ENCODE results near the gene DEXI. TPM values are rescaled to one million over a fixed set of nuclear protein-coding genes. Genes with fewer than 3 reads are reported as not detected.
A peak's percentile ranks its signal among the peaks of the same experiment; 100 is the strongest.
"Not testable (repeated sequence)": the region's sequence is repeated elsewhere in the genome, so short reads cannot be mapped to it uniquely, and the experiment has no call there.

The DEXI gene
- total RNA-seq, 2 experiments from 2014 or later, result 24.2 to 24.7 TPM

DNA sequence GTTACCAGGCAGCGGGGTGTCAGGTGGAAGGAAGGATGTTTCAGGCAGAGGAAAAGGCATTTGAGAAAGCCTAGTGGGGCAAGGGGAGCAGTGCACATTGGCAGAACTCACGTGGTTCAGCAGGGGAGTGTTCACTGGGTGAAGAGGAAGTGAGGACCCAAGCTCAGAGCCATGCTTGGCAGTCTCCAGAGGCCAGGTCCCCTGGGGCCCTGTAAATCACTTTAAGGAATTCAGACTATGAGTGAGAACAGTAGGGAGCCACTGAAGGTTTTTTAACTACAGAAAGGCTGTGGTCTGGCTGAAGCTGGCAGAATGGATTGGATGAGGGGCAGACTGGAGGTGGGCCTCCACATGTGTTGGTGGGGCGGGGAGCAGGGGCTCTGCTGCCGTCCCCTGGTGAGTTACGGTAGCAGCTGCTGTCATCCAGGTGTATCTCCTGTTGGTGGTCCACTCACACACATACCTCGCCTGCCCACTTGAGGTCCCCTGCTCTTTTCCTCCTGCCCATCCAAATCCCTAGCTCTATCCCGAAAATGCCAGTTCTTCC, 7.2 kb upstream of the DEXI start:
- CTCF ChIA-PET, result interaction anchor here (0.6 to 2.8 kb wide), 11 partner anchors 8 to 457 kb away, joined by 3 to 13 read pairs (median 4); partner anchors contain the start of gene SOCS1
- H3K4me3 Mint-ChIP-seq, result no peak overlapping the region
- peak; percentile 66 for DNase-seq
- peak overlapping the region; percentile 16 for H3K27ac Mint-ChIP-seq
- peaks cover 3% of the 10 kb centered on the region for H3K36me3 Mint-ChIP-seq (ENCODE audit: low read depth)
- POLR2A ChIA-PET, result interaction anchor here (0.6 to 2.7 kb wide), 6 partner anchors 9 to 848 kb away, joined by 3 to 13 read pairs (median 4); partner anchors contain the start of genes SOCS1 and ZC3H7A
- no peaks in the 10 kb centered on the region for H3K9me3 Mint-ChIP-seq
- peaks cover 62% of the 10 kb centered on the region for H3K4me1 Mint-ChIP-seq
- H3K27me3 Mint-ChIP-seq, result no peaks in the 10 kb centered on the region

DNA sequence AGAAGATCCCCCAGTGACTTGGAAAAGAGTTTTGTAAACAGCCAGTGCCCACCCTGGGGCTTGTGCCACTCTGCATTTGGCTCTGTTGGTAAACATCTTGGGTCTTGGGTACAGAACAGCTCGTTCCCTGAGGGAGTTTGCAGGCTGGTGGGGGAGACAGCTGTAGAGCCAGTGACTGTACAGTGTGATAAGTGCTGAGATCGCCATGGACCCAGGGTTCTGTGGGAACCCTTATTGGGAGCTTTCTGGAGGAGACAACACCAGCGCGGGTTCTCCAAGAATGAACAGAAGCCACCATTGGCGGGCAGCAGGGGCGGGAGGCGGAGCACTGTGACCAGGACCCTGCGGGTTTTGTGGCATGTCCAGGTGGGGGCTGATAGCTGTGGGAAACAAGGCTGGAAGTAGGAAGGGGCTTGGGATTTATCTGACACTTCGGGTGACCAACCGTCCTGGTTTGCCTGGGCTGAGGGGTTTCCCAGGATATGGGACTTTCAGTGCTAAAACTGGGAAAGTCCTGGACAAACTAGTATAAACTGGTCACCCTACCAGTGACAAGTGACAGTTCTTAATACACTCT, 5.0 kb upstream of the DEXI start:
- ChIA-PET POLR2A (interaction anchor here (0.9 to 1.3 kb wide), 4 partner anchors 9 to 849 kb away, joined by 3 read pairs; partner anchors contain the start of genes SOCS1 and ZC3H7A), CTCF (interaction anchor here (1.1 to 2.8 kb wide), 3 partner anchors 10 to 409 kb away, joined by 3 to 13 read pairs (median 3); no protein-coding TSS in a partner anchor)
- no peaks in the 10 kb centered on the region for H3K27me3 Mint-ChIP-seq
- H3K4me3 Mint-ChIP-seq, result no peak overlapping the region
- H3K27ac Mint-ChIP-seq, result no peak overlapping the region
- peaks cover 71% of the 10 kb centered on the region for H3K4me1 Mint-ChIP-seq
- peaks cover 3% of the 10 kb centered on the region for H3K36me3 Mint-ChIP-seq (ENCODE audit: low read depth)
- DNase-seq, result no peak
- H3K9me3 Mint-ChIP-seq, result no peaks in the 10 kb centered on the region

DNA sequence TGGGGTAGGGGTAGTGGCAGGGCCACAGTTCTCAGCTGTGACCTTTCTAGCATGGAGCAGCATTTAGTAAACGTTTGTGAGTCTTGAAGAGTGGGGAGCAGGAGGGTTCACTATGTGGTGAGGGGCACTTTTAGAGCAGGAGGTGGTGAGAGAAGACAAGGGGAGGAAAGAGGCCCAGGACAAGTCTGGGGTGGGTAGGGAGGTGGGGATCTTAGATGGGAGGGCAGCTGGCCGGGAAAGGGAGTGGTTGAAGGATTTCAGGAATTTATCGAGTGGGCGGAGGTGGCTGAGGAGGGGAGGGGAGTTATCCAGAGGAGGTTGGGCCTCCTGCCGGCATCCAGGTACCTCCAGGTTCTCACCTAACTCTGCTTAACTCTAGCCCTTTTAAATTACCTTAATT, 4.0 kb upstream of the DEXI start:
- Mint-ChIP-seq H3K9me3 (no peaks in the 10 kb centered on the region), H3K36me3 (ENCODE audit: low read depth) (peaks cover 3% of the 10 kb centered on the region), H3K27me3 (no peaks in the 10 kb centered on the region), H3K4me3 (peak overlapping the region; percentile 78), H3K27ac (no peak overlapping the region), H3K4me1 (peaks cover 73% of the 10 kb centered on the region)
- ChIA-PET CTCF (interaction anchor here (1.3 kb wide), 1 partner anchor 410 kb away, joined by 3 read pairs; no protein-coding TSS in a partner anchor), POLR2A (interaction anchor here (0.9 to 1.0 kb wide), 2 partner anchors 10 to 850 kb away, joined by 3 read pairs; partner anchors contain the start of gene ZC3H7A)
- no peak for DNase-seq

DNA sequence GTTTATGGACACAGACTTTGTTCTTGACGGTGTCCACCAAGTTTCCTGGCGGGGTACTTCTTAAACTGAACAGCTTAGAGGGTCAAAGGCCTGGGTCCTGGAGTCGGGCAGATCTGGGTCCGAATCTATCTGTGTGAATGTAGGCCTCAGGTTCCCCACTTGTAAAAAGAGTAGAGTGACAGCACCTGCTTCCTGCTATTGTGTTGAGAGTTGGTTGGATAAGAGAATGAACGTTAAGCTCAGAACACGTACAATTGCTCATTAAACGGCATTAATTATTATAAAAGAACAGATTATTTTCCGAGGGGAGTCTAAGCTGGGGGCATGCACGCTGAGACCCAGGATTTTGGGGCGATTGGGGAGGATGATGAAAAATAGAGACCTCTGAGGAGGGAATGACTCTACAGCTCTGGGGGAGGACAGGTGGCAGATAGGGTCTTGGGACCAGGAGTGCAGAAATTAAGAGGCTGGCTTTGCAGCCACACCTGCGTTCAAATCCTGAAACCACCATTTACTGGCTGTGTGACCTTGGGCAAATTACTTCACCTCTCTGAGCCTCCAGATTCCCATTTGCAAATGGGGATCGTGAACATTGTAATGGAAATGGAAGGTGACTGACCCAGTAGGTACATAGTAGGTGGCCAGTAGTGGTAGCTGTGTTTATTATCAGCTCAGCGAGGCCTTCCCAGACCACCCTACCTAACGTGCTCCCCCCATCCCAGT, 3.0 kb upstream of the DEXI start:
- Mint-ChIP-seq H3K9me3 (no peaks in the 10 kb centered on the region), H3K4me3 (peak overlapping the region; percentile 78), H3K27ac (peak overlapping the region; percentile 26), H3K36me3 (ENCODE audit: low read depth) (peaks cover 3% of the 10 kb centered on the region), H3K27me3 (no peaks in the 10 kb centered on the region), H3K4me1 (peaks cover 72% of the 10 kb centered on the region)
- CTCF ChIA-PET, result interaction anchor here (0.6 to 1.9 kb wide), 5 partner anchors 9 to 1034 kb away, joined by 3 to 10 read pairs (median 4); no protein-coding TSS in a partner anchor
- POLR2A ChIA-PET, result interaction anchor here (0.6 to 2.0 kb wide), 7 partner anchors 12 to 906 kb away, joined by 3 to 11 read pairs (median 4); partner anchors contain the start of genes RSL1D1, SNN, TXNDC11 and ZC3H7A
- DNase-seq, result no peak

DNA sequence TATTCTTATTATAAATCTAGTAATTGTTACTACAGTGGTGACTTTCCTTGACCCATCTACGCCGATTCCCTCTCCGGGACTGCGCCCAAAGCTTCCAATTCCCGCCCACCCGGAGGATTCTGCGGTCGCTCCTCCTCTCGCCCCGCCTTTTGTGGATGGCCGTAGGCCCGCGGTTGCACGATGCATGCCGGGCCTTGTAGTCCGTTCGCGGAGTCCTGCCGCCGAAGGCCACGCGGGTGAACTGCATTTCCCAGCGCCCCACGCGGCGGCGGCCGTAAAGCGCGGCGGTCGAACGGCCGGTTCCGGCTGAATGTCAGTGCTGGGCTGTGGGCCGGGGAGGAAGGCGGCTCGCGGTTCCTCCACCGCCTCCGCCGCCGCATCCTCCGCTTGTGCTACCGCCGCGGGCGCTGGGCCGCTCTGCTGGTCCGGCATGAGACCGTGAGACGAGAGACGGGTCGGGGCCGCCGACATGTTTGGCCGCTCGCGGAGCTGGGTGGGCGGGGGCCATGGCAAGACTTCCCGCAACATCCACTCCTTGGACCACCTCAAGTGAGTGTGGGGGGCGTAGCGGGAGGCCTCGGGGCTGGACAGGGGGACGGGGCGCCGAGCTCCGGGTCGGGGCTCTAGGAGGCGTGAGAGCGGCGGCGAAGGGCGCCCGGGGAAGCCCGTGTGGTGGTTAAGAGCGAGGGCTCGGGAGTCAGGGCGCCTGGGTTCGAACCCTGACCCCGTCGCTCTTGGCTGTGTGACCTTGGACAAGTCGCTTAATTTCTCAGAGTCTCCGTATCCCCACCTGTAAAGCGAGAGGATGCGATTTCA, 2.2 kb upstream of the DEXI start, which contains the start of gene CLEC16A:
TSS of gene CLEC16A (plus strand) at position 316 of the 816 bp plus-strand sequence. CDS start at position 470, 154 bp downstream.
- ChIA-PET POLR2A (interaction anchor here (1.0 to 2.0 kb wide), 6 partner anchors 12 to 907 kb away, joined by 3 to 11 read pairs (median 6); partner anchors contain the start of genes RSL1D1, TXNDC11 and ZC3H7A), CTCF (interaction anchor here (0.6 to 1.9 kb wide), 5 partner anchors 10 to 1034 kb away, joined by 3 to 10 read pairs (median 4); no protein-coding TSS in a partner anchor)
- Mint-ChIP-seq H3K36me3 (ENCODE audit: low read depth) (peaks cover 7% of the 10 kb centered on the region), H3K9me3 (no peaks in the 10 kb centered on the region), H3K4me1 (peaks cover 72% of the 10 kb centered on the region), H3K27ac (peak within 1 kb of the TSS; percentile 26), H3K27me3 (no peaks in the 10 kb centered on the region), H3K4me3 (peak within 1 kb of the TSS; percentile 78)
- peak; percentile 97 for DNase-seq

DNA sequence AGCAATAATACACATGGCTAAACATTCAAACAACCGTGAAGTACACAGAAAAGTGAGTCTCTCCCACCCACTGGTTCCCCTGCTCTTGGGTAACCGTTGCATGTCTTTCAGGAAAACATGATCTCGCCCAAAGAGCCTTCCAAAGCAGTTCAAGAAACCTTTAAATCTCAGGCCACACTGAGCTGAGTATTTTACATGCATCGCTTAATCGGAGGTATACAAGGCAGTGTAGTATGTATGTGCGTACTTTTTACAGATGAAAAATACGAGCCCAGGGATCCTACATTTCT, 741 bp upstream of the DEXI start:
- no peaks in the 10 kb centered on the region for H3K27me3 Mint-ChIP-seq
- CTCF ChIA-PET, result no interaction called here
- H3K9me3 Mint-ChIP-seq, result no peaks in the 10 kb centered on the region
- no peak for DNase-seq
- H3K36me3 Mint-ChIP-seq (ENCODE audit: low read depth), result peaks cover 14% of the 10 kb centered on the region
- H3K4me1 Mint-ChIP-seq, result peaks cover 78% of the 10 kb centered on the region
- H3K27ac Mint-ChIP-seq, result peak overlapping the region; percentile 11
- POLR2A ChIA-PET, result interaction anchor here (1.7 to 3.2 kb wide), 2 partner anchors 66 to 199 kb away, joined by 8 to 12 read pairs; partner anchors contain the start of genes CIITA and NUBP1
- H3K4me3 Mint-ChIP-seq, result peak overlapping the region; percentile 86

DNA sequence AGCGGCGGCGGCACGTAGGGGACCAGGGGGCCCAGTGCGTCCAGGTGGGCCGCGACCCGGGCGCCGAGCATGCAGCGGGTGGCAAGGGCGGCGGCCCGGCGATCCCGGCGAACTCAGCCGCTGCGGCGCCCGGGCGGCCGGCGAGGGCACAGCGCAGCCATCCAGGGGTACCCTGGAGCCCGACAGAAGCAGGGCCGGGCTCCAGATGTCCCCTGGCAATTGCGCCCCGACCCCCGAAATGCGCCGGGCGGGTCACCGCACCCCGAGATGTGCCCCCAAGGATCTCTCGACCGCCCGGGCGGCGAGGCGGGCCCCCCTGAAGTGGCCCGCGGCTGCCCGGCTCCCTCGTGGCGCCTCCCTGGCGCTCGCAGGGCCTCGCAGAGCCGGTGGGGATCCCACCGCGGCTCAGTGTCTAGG, 325 bp downstream of the DEXI start:
- ChIA-PET POLR2A (interaction anchor here (0.5 to 3.2 kb wide), 8 partner anchors 9 to 1842 kb away, joined by 3 to 12 read pairs (median 3); partner anchors contain the start of genes CIITA, NUBP1 and TXNDC11), CTCF (interaction anchor here (0.9 to 1.4 kb wide), 6 partner anchors 15 to 163 kb away, joined by 3 to 4 read pairs (median 4); partner anchors contain the start of gene CIITA)
- peaks cover 82% of the 10 kb centered on the region for H3K4me1 Mint-ChIP-seq
- H3K27ac Mint-ChIP-seq, result peak overlapping the region; percentile 76
- peaks cover 19% of the 10 kb centered on the region for H3K36me3 Mint-ChIP-seq (ENCODE audit: low read depth)
- peak overlapping the region; percentile 86 for H3K4me3 Mint-ChIP-seq
- not testable (repeated sequence) for H3K27me3 Mint-ChIP-seq, H3K9me3 Mint-ChIP-seq
- peak; percentile 28 for DNase-seq

DNA sequence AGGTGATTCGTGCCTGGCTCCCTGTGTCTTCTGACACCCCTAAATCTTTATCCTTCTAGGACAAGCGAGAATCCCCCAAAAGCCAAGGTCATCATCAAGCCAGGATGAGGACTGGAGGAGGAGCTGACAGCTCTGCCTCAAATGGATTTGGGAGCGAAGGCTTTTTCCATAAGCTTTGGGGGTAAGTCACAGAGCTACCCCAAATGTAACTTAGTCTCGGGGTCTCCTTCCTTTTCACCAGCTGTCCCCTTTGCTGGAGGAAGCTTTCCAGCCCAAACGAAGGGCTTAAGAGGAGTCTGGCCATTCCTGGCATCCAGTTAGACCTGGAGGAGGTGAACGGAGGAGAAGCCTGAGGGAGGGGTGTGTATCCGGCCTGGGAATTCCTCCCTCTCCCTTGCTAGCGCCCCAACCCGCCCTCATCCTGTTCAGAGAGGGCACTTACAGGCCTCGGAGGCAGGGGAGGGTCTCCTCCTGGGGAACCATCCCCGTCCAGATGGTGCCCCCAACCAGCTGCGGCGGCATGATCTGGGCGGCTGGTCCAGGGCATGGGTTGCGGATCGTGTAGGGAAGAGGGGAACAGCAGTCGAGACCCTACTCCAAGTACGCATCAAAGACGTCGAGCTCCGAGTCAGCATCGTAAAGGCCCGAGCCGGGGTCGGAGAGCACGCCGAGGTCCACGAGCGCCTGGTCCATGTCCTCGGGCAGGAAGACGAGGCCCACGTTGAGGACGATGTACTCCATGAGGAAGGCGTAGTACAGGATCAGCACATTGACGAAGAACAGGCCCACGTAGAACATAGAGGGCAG, 938 bp downstream of the DEXI start:
- DNase-seq, result no peak
- H3K36me3 Mint-ChIP-seq (ENCODE audit: low read depth), result peaks cover 21% of the 10 kb centered on the region
- peak overlapping the region; percentile 86 for H3K4me3 Mint-ChIP-seq
- H3K4me1 Mint-ChIP-seq, result peaks cover 85% of the 10 kb centered on the region
- ChIA-PET POLR2A (interaction anchor here (0.9 to 3.2 kb wide), 9 partner anchors 9 to 197 kb away, joined by 3 to 12 read pairs (median 4); partner anchors contain the start of gene NUBP1), CTCF (interaction anchor here (0.8 to 1.9 kb wide), 7 partner anchors 13 to 431 kb away, joined by 3 to 4 read pairs (median 3); no protein-coding TSS in a partner anchor)
- no peaks in the 10 kb centered on the region for H3K9me3 Mint-ChIP-seq
- peak overlapping the region; percentile 76 for H3K27ac Mint-ChIP-seq
- H3K27me3 Mint-ChIP-seq, result no peaks in the 10 kb centered on the region

DNA sequence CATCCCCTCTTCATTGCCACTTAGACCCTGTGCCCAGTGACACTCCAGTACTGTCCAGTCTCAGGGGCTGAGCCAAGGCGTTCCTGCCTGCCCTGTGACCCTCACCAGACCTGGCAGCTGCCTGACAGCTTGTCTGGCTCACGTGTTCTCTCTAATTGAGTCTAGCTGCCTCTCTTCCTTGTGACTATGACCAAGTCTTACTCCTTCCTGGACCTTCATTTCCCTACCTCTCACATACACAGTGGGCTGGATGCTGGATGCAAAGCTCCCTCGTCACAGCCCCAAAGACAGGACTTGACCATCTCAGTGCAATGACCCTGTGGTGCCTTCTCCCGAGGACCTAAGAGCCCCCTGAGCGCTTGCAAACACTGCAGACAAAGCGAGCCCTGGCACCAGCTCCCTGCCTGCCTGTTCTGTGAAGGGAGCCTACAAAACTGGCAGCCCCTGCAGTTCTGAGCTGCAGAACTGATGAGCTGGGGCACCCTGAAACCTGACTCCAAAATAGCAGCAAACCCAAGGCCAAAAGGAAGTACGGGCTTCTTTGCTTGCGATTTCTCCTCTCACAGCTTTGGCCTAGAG, 1.7 kb downstream of the DEXI start:
- no peaks in the 10 kb centered on the region for H3K27me3 Mint-ChIP-seq
- peaks cover 25% of the 10 kb centered on the region for H3K36me3 Mint-ChIP-seq (ENCODE audit: low read depth)
- POLR2A ChIA-PET, result interaction anchor here (0.9 to 3.2 kb wide), 9 partner anchors 8 to 197 kb away, joined by 3 to 12 read pairs (median 4); partner anchors contain the start of gene NUBP1
- peak overlapping the region; percentile 41 for H3K27ac Mint-ChIP-seq
- H3K9me3 Mint-ChIP-seq, result no peaks in the 10 kb centered on the region
- peaks cover 83% of the 10 kb centered on the region for H3K4me1 Mint-ChIP-seq
- H3K4me3 Mint-ChIP-seq, result peak overlapping the region; percentile 86
- DNase-seq, result peak; percentile 24
- CTCF ChIA-PET, result interaction anchor here (0.8 to 1.9 kb wide), 5 partner anchors 14 to 431 kb away, joined by 3 to 4 read pairs (median 3); no protein-coding TSS in a partner anchor

DNA sequence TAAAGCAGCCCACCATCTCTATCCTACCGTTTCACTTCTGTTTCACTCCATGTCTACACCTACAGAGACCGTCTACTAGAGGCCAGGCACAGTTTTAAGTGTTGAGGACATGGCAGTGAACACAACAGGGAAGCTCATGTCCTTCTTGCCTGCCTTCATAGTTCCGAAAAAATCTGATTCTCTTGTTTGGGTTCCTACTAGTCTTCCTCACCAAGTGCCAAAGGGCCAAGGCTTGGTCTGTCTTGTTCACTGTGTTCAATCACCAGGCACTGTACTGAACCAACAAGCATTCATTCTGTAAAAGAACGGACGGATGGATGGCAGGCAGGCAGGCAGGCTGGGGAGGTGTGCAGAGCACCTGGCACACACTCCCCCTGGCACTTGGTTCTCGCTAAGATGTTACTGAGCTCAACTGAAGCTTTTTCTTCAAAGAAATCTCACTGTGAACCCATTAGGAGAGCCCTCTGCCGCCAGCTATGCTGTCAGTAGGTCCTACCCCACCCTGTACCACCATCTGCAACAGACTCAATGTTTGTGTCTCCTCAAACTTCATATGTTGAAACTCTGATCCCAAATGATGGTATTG, 2.5 kb downstream of the DEXI start:
- Mint-ChIP-seq H3K4me1 (peaks cover 82% of the 10 kb centered on the region), H3K9me3 (no peaks in the 10 kb centered on the region), H3K4me3 (peak overlapping the region; percentile 86), H3K27me3 (no peaks in the 10 kb centered on the region), H3K36me3 (ENCODE audit: low read depth) (peaks cover 30% of the 10 kb centered on the region), H3K27ac (peak overlapping the region; percentile 42)
- ChIA-PET CTCF (interaction anchor here (0.9 to 1.9 kb wide), 2 partner anchors 21 to 61 kb away, joined by 4 to 5 read pairs; no protein-coding TSS in a partner anchor), POLR2A (interaction anchor here (0.9 to 3.3 kb wide), 7 partner anchors 7 to 196 kb away, joined by 3 to 16 read pairs (median 6); partner anchors contain the start of genes CIITA and NUBP1)
- no peak for DNase-seq
